Smooth muscle cell (in vitro differentiated cells): Measurements from ENCODE around the gene C5orf34. TPM values are rescaled to one million over a fixed set of nuclear protein-coding genes. Genes with fewer than 3 reads are reported as not detected.
"Not testable (repeated sequence)": the region's sequence is repeated elsewhere in the genome, so short reads cannot be mapped to it uniquely, and the experiment has no call there.

Experiments
- DNase-seq: peaks from one replicate; lab custom pipeline; 2025; ENCODE audit not compliant: unreplicated experiment; lab: John Stamatoyannopoulos, UW
- H2AFZ ChIP-seq: fragments of 200-600 bp; sonication (generic); 2 replicates; pipeline ENCODE4 v1.6.0; 2016; ENCODE audit warnings: antibody characterized with exemption, low read depth, mild to moderate bottlenecking
- H3F3A ChIP-seq: fragments of 200-600 bp; sonication (generic); 2 replicates; pipeline ENCODE4 v1.6.0; 2017; ENCODE audit warnings: antibody characterized with exemption, low read depth
- H3K27ac ChIP-seq: fragments of 200-600 bp; sonication (generic); 2 replicates; pipeline ENCODE4 v1.5.1; 2016; ENCODE audit warnings: low read depth, mild to moderate bottlenecking
- H3K27me3 ChIP-seq: fragments of 200-600 bp; sonication (generic); 2 replicates; pipeline ENCODE4 v1.6.1; 2016; ENCODE audit warnings: low read depth, mild to moderate bottlenecking
- H3K36me3 ChIP-seq: fragments of 200-600 bp; sonication (generic); 2 replicates; pipeline ENCODE4 v1.5.1; 2016; ENCODE audit warnings: low read depth
- H3K4me1 ChIP-seq: fragments of 200-600 bp; sonication (generic); 2 replicates; pipeline ENCODE4 v1.5.1; 2016; ENCODE audit warnings: low read depth
- H3K4me2 ChIP-seq: fragments of 200-600 bp; sonication (generic); 2 replicates; pipeline ENCODE4 v1.6.0; 2016; ENCODE audit warnings: mild to moderate bottlenecking
- H3K4me3 ChIP-seq: fragments of 200-600 bp; sonication (generic); 2 replicates; pipeline ENCODE4 v1.5.1; 2016; ENCODE audit warnings: mild to moderate bottlenecking
- H3K79me2 ChIP-seq: fragments of 200-600 bp; sonication (generic); 2 replicates; pipeline ENCODE4 v1.6.0; 2016; ENCODE audit warnings: low read depth, mild to moderate bottlenecking
- H3K9ac ChIP-seq: fragments of 200-600 bp; sonication (generic); 2 replicates; pipeline ENCODE4 v1.6.0; 2016; ENCODE audit warnings: low read depth
- H3K9me3 ChIP-seq: fragments of 200-600 bp; sonication (generic); replicated peaks from 2 replicates; pipeline ENCODE4 v1.5.1; 2016; ENCODE audit warnings: low read depth
- H4K20me1 ChIP-seq: fragments of 200-600 bp; sonication (generic); 2 replicates; pipeline ENCODE4 v1.6.0; 2016; ENCODE audit warnings: low read depth
- CTCF ChIP-seq: fragments of 200-600 bp; sonication (generic); IDR thresholded peaks from 2 replicates; pipeline ENCODE4 v1.5.1; 2017; ENCODE audit warnings: borderline replicate concordance, mild to moderate bottlenecking, antibody characterized with exemption; ENCODE audit not compliant: insufficient read depth, poor library complexity, severe bottlenecking
- WGBS: methylation state at CpG from one replicate; pipeline ENCODE4 v1.1.7; 2016; ENCODE audit warnings: low lambda C conversion rate; 5-methylcytosine and 5-hydroxymethylcytosine counted together
- polyA plus RNA-seq: library from polyadenylated mRNA; unstranded; fragments of >200 nt; fragmentation: Nextera tagmentation; extraction: Ambion mirVana; gene quantifications from 2 replicates; pipeline ENCODE4 v1.2.1, GENCODE V29; 2016
- total RNA-seq: library from RNA; depleted of rRNA; stranded (reverse); fragments of >200 nt; gene quantifications from 2 replicates; pipeline ENCODE4 v1.2.3, GENCODE V29; 2014

Gene C5orf34
- total and polyA plus RNA-seq, 2 experiments from 2014 or later = 2.6 to 7.5 TPM

DNA sequence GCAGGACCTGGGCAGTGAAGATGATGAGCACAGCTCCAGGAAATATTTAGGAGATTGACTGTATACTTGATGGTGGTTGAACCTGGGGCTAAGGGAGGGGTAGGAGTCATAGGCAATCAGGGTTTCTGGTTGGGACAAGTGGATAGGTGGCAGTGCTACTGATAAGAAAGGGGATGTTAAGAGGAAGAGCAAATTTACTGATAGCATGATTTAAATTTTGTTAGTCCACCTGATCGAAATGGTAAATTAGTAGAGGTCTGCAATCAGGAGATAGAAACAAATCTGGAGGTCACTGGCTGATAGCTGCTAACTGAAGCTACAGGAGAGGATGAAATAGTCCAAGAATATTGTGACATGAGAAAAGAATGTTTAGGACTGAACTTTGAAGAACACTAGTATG lies 5.7 kb upstream of the C5orf34 start:
- Histone ChIP-seq H3F3A (no peaks in the 10 kb centered on the region), H3K27me3 (no peaks in the 10 kb centered on the region), H3K36me3 (no peaks in the 10 kb centered on the region), H3K79me2 (no peaks in the 10 kb centered on the region), H4K20me1 (no peaks in the 10 kb centered on the region), H3K9me3 (no peaks in the 10 kb centered on the region), H3K4me1 (no peaks in the 10 kb centered on the region), H3K27ac (no peak overlapping the region), H3K4me3 (no peak overlapping the region), H3K4me2 (no peak overlapping the region), H3K9ac (no peak overlapping the region), H2AFZ (no peak overlapping the region)
- TF ChIP-seq CTCF = no peak
- no peak for DNase-seq
- WGBS = 95% methylated on average over 1 of the region's 1 CpG

DNA sequence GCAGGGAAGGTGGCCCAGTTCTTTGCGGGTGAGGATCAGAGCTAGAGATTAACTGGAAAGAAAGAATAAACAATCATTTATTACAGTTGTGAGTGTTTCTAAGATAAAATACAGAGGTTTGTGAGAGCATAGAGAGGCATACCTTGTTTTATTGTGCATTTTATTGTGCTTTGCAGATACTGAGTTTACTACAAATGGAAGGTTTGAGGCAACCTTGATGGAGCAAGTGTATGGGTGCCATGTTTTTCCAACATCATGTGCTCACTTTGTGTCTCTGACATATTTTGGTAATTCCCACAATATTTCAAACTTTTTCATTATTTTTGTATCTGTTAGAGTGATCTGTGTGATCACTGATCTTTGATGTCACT lies 715 bp upstream of the C5orf34 start:
- peak overlapping the region; percentile 89 for H3K9ac ChIP-seq
- peak overlapping the region; percentile 86 for H3K4me2 ChIP-seq
- H3F3A ChIP-seq = no peaks in the 10 kb centered on the region
- peak overlapping the region; percentile 97 for H3K27ac ChIP-seq
- H3K36me3 ChIP-seq = no peaks in the 10 kb centered on the region
- 26% methylated on average over 1 of the region's 1 CpG for WGBS
- H4K20me1 ChIP-seq = no peaks in the 10 kb centered on the region
- H3K9me3 ChIP-seq = no peaks in the 10 kb centered on the region
- H3K79me2 ChIP-seq = peaks cover 11% of the 10 kb centered on the region
- TF ChIP-seq CTCF = no peak
- no peak for DNase-seq
- no peaks in the 10 kb centered on the region for H3K27me3 ChIP-seq
- peak overlapping the region; percentile 95 for H2AFZ ChIP-seq
- H3K4me1 ChIP-seq = peaks cover 13% of the 10 kb centered on the region
- H3K4me3 ChIP-seq = peak overlapping the region; percentile 64

DNA sequence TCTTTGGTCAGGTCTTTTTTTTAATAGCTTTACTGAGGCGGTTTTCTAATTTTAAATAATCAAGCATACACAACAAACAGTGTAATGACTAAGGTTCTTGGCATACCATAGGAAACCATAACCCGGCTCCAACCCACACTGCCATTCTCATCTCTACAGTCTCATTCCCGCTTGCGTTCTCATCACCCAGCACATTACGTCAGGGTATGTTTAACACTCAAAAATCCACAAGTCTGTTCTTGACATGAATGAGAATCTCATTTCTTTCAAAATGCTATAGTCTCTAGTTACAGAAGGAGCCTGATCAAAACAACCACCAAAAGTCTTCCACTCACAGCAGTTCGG lies 505 bp downstream of the C5orf34 start:
- WGBS = 2% methylated on average over 6 of the region's 6 CpGs
- Histone ChIP-seq H3K4me2 (peak overlapping the region; percentile 86), H3K27ac (peak overlapping the region; percentile 97), H4K20me1 (no peaks in the 10 kb centered on the region), H3K4me3 (peak overlapping the region; percentile 64), H2AFZ (peak overlapping the region; percentile 78), H3K4me1 (peaks cover 13% of the 10 kb centered on the region), H3K36me3 (no peaks in the 10 kb centered on the region), H3K9ac (peak overlapping the region; percentile 89), H3K27me3 (no peaks in the 10 kb centered on the region), H3K79me2 (peaks cover 11% of the 10 kb centered on the region), H3F3A (no peaks in the 10 kb centered on the region), H3K9me3 (no peaks in the 10 kb centered on the region)
- DNase-seq = no peak
- TF ChIP-seq CTCF = no peak

DNA sequence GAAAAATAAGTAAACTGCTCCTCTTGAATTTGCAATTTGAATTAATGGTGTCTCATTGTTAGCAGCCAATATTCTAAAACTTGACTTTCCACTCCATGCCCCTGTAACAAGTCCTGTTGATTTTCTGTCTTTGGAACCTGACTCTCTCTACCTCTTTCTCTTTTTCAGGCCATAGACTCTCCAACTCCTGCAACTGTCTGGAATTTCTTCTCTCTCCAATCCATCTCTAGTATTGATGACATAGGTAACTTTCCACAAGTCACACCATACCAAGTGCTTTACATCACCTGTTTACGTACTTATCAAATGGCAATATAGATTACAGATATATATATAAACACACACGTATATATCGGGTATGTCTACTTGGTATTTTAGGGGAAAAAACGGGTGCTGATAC lies 923 bp downstream of the C5orf34 start:
- Histone ChIP-seq H3K27ac (peak overlapping the region; percentile 97), H2AFZ (peak overlapping the region; percentile 78)

DNA sequence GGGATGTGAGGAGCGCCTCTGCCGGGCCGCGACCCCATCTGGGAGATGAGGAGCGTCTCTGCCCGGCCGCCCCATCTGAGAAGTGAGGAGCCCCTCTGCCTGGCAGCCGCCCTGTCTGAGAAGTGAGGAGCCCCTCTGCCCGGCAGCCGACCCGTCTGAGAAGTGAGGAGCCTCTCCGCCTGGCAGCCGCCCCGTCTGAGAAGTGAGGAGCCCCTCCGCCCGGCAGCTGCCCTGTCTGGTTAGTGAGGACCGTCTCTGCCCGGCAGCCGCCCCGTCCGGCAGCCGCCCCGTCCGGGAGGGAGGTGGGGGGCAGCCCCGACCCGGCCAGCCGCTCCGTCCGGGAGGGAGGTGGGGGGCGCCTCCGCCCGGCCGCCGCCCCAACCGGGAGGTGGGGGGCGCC lies 3.9 kb downstream of the C5orf34 start:
- not testable (repeated sequence) for H4K20me1 ChIP-seq, H3K9ac ChIP-seq, H3F3A ChIP-seq, H3K4me2 ChIP-seq, H3K4me3 ChIP-seq, H3K27me3 ChIP-seq, H3K27ac ChIP-seq, H2AFZ ChIP-seq, DNase-seq, H3K9me3 ChIP-seq, H3K36me3 ChIP-seq
- H3K4me1 ChIP-seq = peaks cover 13% of the 10 kb centered on the region
- peaks cover 11% of the 10 kb centered on the region for H3K79me2 ChIP-seq
- no CpG with 5 or more reads among the region's 36 CpGs for WGBS

More for the DNA sequence above, 923 bp downstream of the C5orf34 start:
- Histone ChIP-seq H3K4me3 (peak overlapping the region; percentile 64), H3K4me2 (peak overlapping the region; percentile 86), H3F3A (no peaks in the 10 kb centered on the region), H3K36me3 (no peaks in the 10 kb centered on the region), H3K9me3 (no peaks in the 10 kb centered on the region), H4K20me1 (no peaks in the 10 kb centered on the region), H3K4me1 (peaks cover 13% of the 10 kb centered on the region), H3K9ac (peak overlapping the region; percentile 89), H3K27me3 (no peaks in the 10 kb centered on the region), H3K79me2 (peaks cover 11% of the 10 kb centered on the region)
- WGBS = 24% methylated on average over 4 of the region's 4 CpGs
- TF ChIP-seq CTCF = no peak
- DNase-seq = no peak
